AG10803 (cell line): ENCODE data around the gene CDK15.
A peak's percentile ranks its signal among the peaks of the same experiment; 100 is the strongest.

Source experiments
- DNase-seq: peaks from one replicate; pipeline ENCODE4 v3.0.0; 2010; ENCODE audit warnings: low read depth
- H3K4me3 ChIP-seq: 2 replicates; pipeline ENCODE4 v1.5.1; 2011; ENCODE audit warnings: mild to moderate bottlenecking, low read length, control low read depth
- TF ChIP-seq, protein P1 (sequence below): conservative IDR thresholded peaks from 2 replicates; pipeline ENCODE4 v1.5.1; 2011; ENCODE audit warnings: mild to moderate bottlenecking, low read length, control low read depth, inconsistent platforms

The CDK15 gene

GRCh38 chr2:201828220-201828619 lies 21.9 kb downstream of the CDK15 start:
- H3K4me3 ChIP-seq = no peak overlapping the region
- TF ChIP-seq, protein P1, sequence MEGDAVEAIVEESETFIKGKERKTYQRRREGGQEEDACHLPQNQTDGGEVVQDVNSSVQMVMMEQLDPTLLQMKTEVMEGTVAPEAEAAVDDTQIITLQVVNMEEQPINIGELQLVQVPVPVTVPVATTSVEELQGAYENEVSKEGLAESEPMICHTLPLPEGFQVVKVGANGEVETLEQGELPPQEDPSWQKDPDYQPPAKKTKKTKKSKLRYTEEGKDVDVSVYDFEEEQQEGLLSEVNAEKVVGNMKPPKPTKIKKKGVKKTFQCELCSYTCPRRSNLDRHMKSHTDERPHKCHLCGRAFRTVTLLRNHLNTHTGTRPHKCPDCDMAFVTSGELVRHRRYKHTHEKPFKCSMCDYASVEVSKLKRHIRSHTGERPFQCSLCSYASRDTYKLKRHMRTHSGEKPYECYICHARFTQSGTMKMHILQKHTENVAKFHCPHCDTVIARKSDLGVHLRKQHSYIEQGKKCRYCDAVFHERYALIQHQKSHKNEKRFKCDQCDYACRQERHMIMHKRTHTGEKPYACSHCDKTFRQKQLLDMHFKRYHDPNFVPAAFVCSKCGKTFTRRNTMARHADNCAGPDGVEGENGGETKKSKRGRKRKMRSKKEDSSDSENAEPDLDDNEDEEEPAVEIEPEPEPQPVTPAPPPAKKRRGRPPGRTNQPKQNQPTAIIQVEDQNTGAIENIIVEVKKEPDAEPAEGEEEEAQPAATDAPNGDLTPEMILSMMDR = no peak
- DNase-seq = no peak

- no peak for DNase-seq
- TF ChIP-seq, protein P1 = no peak
- no peak overlapping the region for H3K4me3 ChIP-seq
Measured at GRCh38 chr2:201830666-201831065, 24.3 kb downstream of the CDK15 start.

DNA sequence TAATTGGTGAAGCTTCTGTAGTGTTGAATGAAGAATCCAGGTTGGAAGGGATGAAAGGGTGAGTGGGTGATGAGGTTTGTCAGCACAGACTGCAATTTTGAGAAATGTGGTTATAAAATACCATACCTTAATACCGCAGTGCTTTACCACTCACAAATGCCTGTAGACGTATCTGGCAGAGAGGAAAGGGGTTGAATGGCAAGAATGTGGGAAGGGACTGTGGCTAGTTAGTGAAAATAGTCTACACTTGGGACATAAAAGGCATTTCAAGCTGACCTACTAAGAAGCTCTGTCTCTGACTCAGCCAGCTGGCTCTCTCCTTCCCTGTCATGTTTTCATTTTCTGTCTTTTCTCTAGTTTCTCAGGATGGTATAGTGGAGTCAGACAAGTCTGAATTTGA lies 25.1 kb downstream of the CDK15 start:
- TF ChIP-seq, protein P1 = no peak
- DNase-seq = peak; percentile 93
- no peak overlapping the region for H3K4me3 ChIP-seq

GRCh38 chr2:201833781-201834180 lies 27.4 kb downstream of the CDK15 start:
- TF ChIP-seq, protein P1 = no peak
- no peak overlapping the region for H3K4me3 ChIP-seq
- DNase-seq = no peak

- no peak for DNase-seq
- H3K4me3 ChIP-seq = no peak overlapping the region
- TF ChIP-seq, protein P1 = no peak
Measured at GRCh38 chr2:201835066-201835465, 28.7 kb downstream of the CDK15 start.

- no peak for DNase-seq
- H3K4me3 ChIP-seq = no peak overlapping the region
- TF ChIP-seq, protein P1 = no peak
Measured at GRCh38 chr2:201837391-201837790, 31.1 kb downstream of the CDK15 start.

- no peak overlapping the region for H3K4me3 ChIP-seq
- DNase-seq = no peak
- TF ChIP-seq, protein P1 = no peak
Measured at GRCh38 chr2:201837824-201838431, 31.6 kb downstream of the CDK15 start.
